Right ventricle myocardium superior (tissue), 1 donor: Measurements from ENCODE around the gene FAM229B. TPM values are rescaled to one million over a fixed set of nuclear protein-coding genes. Genes with fewer than 3 reads are reported as not detected.
"Not testable (repeated sequence)": the region's sequence is repeated elsewhere in the genome, so short reads cannot be mapped to it uniquely, and the experiment has no call there.

Source experiments
- ATAC-seq: fragments of 200-7000 bp; cut with Tn5 transposase; one replicate; pipeline ENCODE4 v1.9.1; 2020; ENCODE audit warnings: mild to moderate bottlenecking; ENCODE audit not compliant: poor library complexity
- DNase-seq: peaks from one replicate; pipeline ENCODE4 v3.0.0-alpha.2; 2020
- intact Hi-C: fragments of 100-400 bp; cut with DNase I; formaldehyde crosslinking; loops from one replicate; pipeline ENCODE4 v1.11.2; 2022
- total RNA-seq: library from RNA; stranded (reverse); fragmentation: NEBNext Ultra II Directional; extraction: Animal tissue kit (Norgen Biotek cat#: 25700); gene quantifications from one replicate; pipeline ENCODE4 v1.2.1, GENCODE V29; 2021
- donor health status: DM: no; HTN: yes; CAD: no; lungs with severe emphysema.

The FAM229B gene
- total RNA-seq, 1 donor from 2014 or later, result 86.6 TPM

GRCh38 chr6:112058243-112059032 is 29.0 kb upstream of the FAM229B start:
- ATAC-seq (no peak), DNase-seq (no peak)
- intact Hi-C loops, result no loop called here

- ATAC-seq, result no peak
- intact Hi-C loops, result no loop called here
These were observed 25.8 kb upstream of the FAM229B start for GRCh38 chr6:112061605-112062004.

GRCh38 chr6:112062966-112063365 is 24.4 kb upstream of the FAM229B start:
- intact Hi-C loops, result no loop called here
- no peak for ATAC-seq

More at GRCh38 chr6:112061605-112062004, 25.8 kb upstream of the FAM229B start:
- no peak for DNase-seq

GRCh38 chr6:112065426-112065986 is 21.9 kb upstream of the FAM229B start:
- intact Hi-C loops, result no loop called here
- no peak for ATAC-seq
- no peak for DNase-seq

More at GRCh38 chr6:112062966-112063365, 24.4 kb upstream of the FAM229B start:
- DNase-seq, result no peak

- DNase-seq, result no peak
- no peak for ATAC-seq
- intact Hi-C loops, result no loop called here
These were observed 20.8 kb upstream of the FAM229B start for GRCh38 chr6:112066606-112067005.

GRCh38 chr6:112081569-112081968 is 5.8 kb upstream of the FAM229B start:
- intact Hi-C loops, result no loop called here
- ATAC-seq, result no peak

GRCh38 chr6:112085286-112086065 is 1.9 kb upstream of the FAM229B start:
- intact Hi-C loops, result no loop called here
- ATAC-seq (peak; percentile 62), DNase-seq (peak; percentile 43)

More at GRCh38 chr6:112081569-112081968, 5.8 kb upstream of the FAM229B start:
- no peak for DNase-seq

GRCh38 chr6:112086744-112087135 is 651 bp upstream of the FAM229B start:
- intact Hi-C loops, result no loop called here
- ATAC-seq, result peak; percentile 22
- DNase-seq, result no peak

GRCh38 chr6:112087916-112088315 is 525 bp downstream of the FAM229B start:
- DNase-seq (no peak), ATAC-seq (no peak)
- intact Hi-C loops, result no loop called here

GRCh38 chr6:112096901-112097300 is 9.5 kb downstream of the FAM229B start:
- no peak for ATAC-seq
- intact Hi-C loops, result no loop called here
- DNase-seq, result no peak

- intact Hi-C loops, result no loop called here
- ATAC-seq, result no peak
- DNase-seq, result no peak
These were observed 13.2 kb downstream of the FAM229B start for GRCh38 chr6:112100561-112100960.

GRCh38 chr6:112106026-112106425 is 18.6 kb downstream of the FAM229B start:
- DNase-seq, intact Hi-C loops, ATAC-seq: not testable (repeated sequence)

GRCh38 chr6:112106562-112106961 is 19.2 kb downstream of the FAM229B start:
- no peak for DNase-seq
- intact Hi-C loops, result no loop called here
- ATAC-seq, result no peak

- DNase-seq (no peak), ATAC-seq (no peak)
- intact Hi-C loops, result no loop called here
These were observed 21.9 kb downstream of the FAM229B start for GRCh38 chr6:112109262-112109661.

- ATAC-seq, result peak; percentile 55
- no peak for DNase-seq
- intact Hi-C loops, result no loop called here
These were observed 26.0 kb downstream of the FAM229B start for GRCh38 chr6:112113431-112113830.

GRCh38 chr6:112113918-112114317 is 26.5 kb downstream of the FAM229B start:
- ATAC-seq (no peak), DNase-seq (no peak)
- intact Hi-C loops, result no loop called here

- no peak for DNase-seq
- no peak for ATAC-seq
- intact Hi-C loops, result no loop called here
These were observed 27.3 kb downstream of the FAM229B start for GRCh38 chr6:112114577-112115223.

- intact Hi-C loops, result no loop called here
- DNase-seq, result no peak
These were observed 28.8 kb downstream of the FAM229B start for GRCh38 chr6:112116221-112116620.

GRCh38 chr6:112117554-112117953 is 30.2 kb downstream of the FAM229B start:
- no peak for DNase-seq
- intact Hi-C loops, result no loop called here
- no peak for ATAC-seq

More at GRCh38 chr6:112116221-112116620, 28.8 kb downstream of the FAM229B start:
- ATAC-seq, result no peak
